Activated CD8-positive, alpha-beta T cell treated with anti-CD3 and anti-CD28 coated beads for 36 hours (primary cell): Measurements from ENCODE around the gene SDK2. TPM values are rescaled to one million over a fixed set of nuclear protein-coding genes. Genes with fewer than 3 reads are reported as not detected.

Source experiments
- ATAC-seq: fragments of 200-7000 bp; cut with Tn5 transposase; one replicate; pipeline ENCODE4 v1.10.0; 2021; ENCODE audit warnings: mild to moderate bottlenecking, moderate library complexity
- CTCF ChIA-PET: fragments of 350-600 bp; sonication (Branson Sonifier 250); formaldehyde crosslinking; loops from one replicate; lab custom pipeline; 2021; ENCODE audit warnings: antibody characterized with exemption; lab: Charles Lee
- POLR2A ChIA-PET: fragments of 350-600 bp; sonication (Branson Sonifier 250); formaldehyde crosslinking; loops from one replicate; lab custom pipeline; 2021; ENCODE audit warnings: antibody characterized with exemption; lab: Charles Lee
- DNase-seq: peaks from one replicate; pipeline ENCODE4 v3.0.0-alpha.2; 2020
- H3K27ac Mint-ChIP-seq: one replicate; pipeline ENCODE4 v1.8.0; 2021; ENCODE audit warnings: mild to moderate bottlenecking, mixed read lengths
- H3K27me3 Mint-ChIP-seq: one replicate; pipeline ENCODE4 v1.8.0; 2021; ENCODE audit warnings: mixed read lengths
- H3K36me3 Mint-ChIP-seq: one replicate; pipeline ENCODE4 v1.8.0; 2021; ENCODE audit warnings: low read depth, mixed read lengths
- H3K4me1 Mint-ChIP-seq: one replicate; pipeline ENCODE4 v1.8.0; 2021; ENCODE audit warnings: low read depth, mixed read lengths
- H3K4me3 Mint-ChIP-seq: one replicate; pipeline ENCODE4 v1.8.0; 2021; ENCODE audit warnings: mild to moderate bottlenecking, moderate library complexity, mixed read lengths
- H3K9me3 Mint-ChIP-seq: one replicate; pipeline ENCODE4 v1.8.0; 2021; ENCODE audit warnings: mixed read lengths
- intact Hi-C: fragments of 100-400 bp; cut with micrococcal nuclease; formaldehyde crosslinking; loops from one replicate; pipeline ENCODE4 v1.10.0; 2022
- total RNA-seq, 2 experiments: library from RNA; stranded (reverse); gene quantifications; one replicate each; pipeline ENCODE4 v1.2.3, GENCODE V29; 2021
- TF ChIP-seq, protein P1 (sequence below): fragments of 200-600 bp; IDR thresholded peaks from one replicate; pipeline ENCODE4 v1.8.0; 2022; ENCODE audit warnings: antibody characterized with exemption, mild to moderate bottlenecking

Gene SDK2
- total RNA-seq, 2 experiments from 2014 or later = 3.2 to 3.3 TPM

DNA sequence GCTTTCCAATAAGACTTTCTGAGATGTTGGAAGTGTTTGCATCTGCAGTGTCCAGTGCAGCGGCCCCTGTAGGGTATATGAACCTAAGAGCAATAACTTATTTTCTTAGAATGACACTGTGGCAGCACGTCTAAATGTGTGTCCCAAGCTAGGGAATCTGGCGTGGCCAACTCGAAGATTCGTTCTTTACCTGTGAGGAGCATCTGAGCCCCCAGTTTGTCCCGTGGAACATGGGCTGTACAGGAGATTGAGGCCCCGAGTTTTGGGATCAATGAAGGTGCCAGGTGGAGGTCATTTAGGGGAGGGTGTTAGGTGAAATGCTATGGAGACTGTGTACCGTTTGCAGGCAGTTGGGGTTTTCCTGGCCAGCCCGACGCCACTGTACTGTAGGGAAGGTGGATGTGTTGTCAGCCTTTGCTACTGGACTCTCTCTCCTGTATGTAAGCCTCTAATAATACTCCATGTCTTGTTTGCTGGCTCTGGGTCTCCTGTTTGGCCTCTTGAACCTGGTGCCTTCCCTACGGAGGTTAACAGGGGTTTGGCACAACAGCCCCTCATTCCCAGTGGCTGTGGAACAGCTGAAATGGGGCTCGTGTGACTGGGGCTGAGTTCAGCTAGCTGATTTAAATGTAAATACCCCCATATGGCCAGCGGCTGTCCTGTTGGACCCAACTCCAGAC is 45.5 kb upstream of the SDK2 start:
- Mint-ChIP-seq H3K4me1 (no peaks in the 10 kb centered on the region), H3K9me3 (no peaks in the 10 kb centered on the region), H3K4me3 (no peak overlapping the region), H3K36me3 (no peaks in the 10 kb centered on the region), H3K27me3 (no peaks in the 10 kb centered on the region), H3K27ac (no peak overlapping the region)
- POLR2A ChIA-PET = no interaction called here
- no peak for ATAC-seq
- TF ChIP-seq, protein P1, sequence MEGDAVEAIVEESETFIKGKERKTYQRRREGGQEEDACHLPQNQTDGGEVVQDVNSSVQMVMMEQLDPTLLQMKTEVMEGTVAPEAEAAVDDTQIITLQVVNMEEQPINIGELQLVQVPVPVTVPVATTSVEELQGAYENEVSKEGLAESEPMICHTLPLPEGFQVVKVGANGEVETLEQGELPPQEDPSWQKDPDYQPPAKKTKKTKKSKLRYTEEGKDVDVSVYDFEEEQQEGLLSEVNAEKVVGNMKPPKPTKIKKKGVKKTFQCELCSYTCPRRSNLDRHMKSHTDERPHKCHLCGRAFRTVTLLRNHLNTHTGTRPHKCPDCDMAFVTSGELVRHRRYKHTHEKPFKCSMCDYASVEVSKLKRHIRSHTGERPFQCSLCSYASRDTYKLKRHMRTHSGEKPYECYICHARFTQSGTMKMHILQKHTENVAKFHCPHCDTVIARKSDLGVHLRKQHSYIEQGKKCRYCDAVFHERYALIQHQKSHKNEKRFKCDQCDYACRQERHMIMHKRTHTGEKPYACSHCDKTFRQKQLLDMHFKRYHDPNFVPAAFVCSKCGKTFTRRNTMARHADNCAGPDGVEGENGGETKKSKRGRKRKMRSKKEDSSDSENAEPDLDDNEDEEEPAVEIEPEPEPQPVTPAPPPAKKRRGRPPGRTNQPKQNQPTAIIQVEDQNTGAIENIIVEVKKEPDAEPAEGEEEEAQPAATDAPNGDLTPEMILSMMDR = no peak
- CTCF ChIA-PET = interaction anchor here (1.4 kb wide), 1 partner anchor 260 kb away, joined by 3 read pairs; no protein-coding TSS in a partner anchor
- intact Hi-C loops = no loop called here
- DNase-seq = no peak

DNA sequence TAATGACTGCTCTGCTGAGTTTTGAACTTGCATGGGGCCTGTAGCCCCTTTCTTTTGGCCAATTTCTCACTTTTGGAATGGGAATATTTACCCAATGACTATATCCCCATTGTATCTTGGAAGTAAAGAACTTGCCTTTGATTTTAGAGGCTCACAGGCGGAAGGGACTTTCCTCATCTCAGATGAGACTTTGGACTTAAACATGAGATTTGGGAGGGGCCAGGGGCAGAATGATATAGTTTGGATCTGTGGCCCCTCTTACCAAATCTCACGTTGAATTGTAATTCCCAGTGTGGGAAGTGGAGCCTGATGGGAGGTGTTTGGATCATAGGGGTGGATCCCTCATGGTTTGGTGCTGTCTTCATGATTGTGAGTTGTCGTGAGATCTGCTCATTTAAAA is 42.7 kb upstream of the SDK2 start:
- ATAC-seq (no peak), DNase-seq (no peak)
- Mint-ChIP-seq H3K27me3 (no peaks in the 10 kb centered on the region), H3K36me3 (no peaks in the 10 kb centered on the region), H3K4me1 (no peaks in the 10 kb centered on the region), H3K27ac (no peak overlapping the region), H3K4me3 (no peak overlapping the region), H3K9me3 (peaks cover 2% of the 10 kb centered on the region)
- TF ChIP-seq, protein P1 = no peak
- POLR2A ChIA-PET = no interaction called here
- intact Hi-C loops = no loop called here
- CTCF ChIA-PET = no interaction called here

DNA sequence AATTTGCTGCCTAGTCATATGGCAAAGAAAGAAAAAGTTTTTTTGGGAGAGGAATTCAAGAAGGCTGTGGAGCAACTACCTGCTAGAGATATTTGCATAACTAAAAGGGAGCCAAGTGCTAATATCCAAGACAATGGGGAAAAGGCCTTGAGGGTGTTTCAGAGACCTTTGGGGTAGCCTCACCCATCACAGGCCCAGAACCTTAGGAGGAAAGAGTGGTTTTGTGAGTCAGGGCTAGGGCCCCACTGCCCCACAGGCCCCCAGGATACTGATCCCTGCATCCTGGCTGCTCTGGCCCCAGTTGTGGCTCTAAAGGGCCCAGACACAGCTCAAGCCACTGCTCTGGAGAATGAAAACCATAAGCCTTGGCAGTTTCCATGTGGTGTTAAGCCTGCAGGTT is 41.9 kb upstream of the SDK2 start:
- ChIA-PET POLR2A (no interaction called here), CTCF (no interaction called here)
- no peak for ATAC-seq
- H3K36me3 Mint-ChIP-seq = peaks cover 4% of the 10 kb centered on the region
- no peaks in the 10 kb centered on the region for H3K4me1 Mint-ChIP-seq
- H3K27me3 Mint-ChIP-seq = no peaks in the 10 kb centered on the region
- TF ChIP-seq, protein P1 = no peak
- H3K9me3 Mint-ChIP-seq = peaks cover 6% of the 10 kb centered on the region
- intact Hi-C loops = no loop called here
- no peak overlapping the region for H3K27ac Mint-ChIP-seq
- DNase-seq = no peak
- no peak overlapping the region for H3K4me3 Mint-ChIP-seq

DNA sequence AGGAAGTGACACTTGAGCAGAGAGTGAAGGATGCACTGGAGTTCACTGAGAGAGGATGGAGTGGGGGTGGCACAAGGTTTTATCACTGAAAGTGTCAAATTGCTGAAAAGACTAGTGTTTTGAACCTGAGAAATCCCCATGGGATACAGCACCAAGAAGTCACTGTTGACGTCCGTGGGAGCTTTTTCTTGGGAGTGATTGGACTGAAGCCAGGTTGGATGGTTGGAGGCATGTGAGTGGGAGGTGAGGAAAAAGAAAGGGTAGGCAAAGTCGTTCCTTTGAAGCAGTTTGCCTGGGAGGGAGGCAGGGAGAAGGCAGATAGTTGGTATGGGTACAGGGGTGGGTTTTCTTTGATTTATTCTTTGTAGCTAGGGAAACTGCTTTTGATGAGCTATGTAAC is 39.9 kb upstream of the SDK2 start:
- peaks cover 4% of the 10 kb centered on the region for H3K36me3 Mint-ChIP-seq
- DNase-seq (no peak), ATAC-seq (no peak)
- no peak overlapping the region for H3K4me3 Mint-ChIP-seq
- no peaks in the 10 kb centered on the region for H3K4me1 Mint-ChIP-seq
- ChIA-PET POLR2A (no interaction called here), CTCF (no interaction called here)
- intact Hi-C loops = no loop called here
- TF ChIP-seq, protein P1 = no peak
- peaks cover 6% of the 10 kb centered on the region for H3K9me3 Mint-ChIP-seq
- H3K27ac Mint-ChIP-seq = no peak overlapping the region
- H3K27me3 Mint-ChIP-seq = no peaks in the 10 kb centered on the region

DNA sequence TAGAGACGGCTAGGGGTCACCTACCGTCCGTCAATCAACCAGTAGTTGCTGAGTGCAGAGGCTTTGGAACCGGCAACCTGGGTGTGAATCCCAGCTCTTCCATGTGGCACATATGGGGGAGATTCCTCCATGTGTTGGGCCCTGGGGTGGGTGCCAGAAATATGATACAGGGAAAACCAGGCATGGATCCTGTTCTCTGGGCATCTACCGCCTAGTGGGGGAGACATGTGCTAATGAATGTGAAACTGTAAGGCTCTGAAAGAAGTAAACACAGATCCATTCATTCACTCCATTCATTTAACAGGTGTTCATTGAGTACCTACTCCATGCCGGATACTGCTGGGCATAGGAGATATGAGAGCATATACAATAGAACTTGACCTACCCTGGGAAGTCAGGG is 39.5 kb upstream of the SDK2 start:
- ATAC-seq = no peak

More for the DNA sequence above, 39.5 kb upstream of the SDK2 start:
- DNase-seq = no peak
- Mint-ChIP-seq H3K9me3 (peaks cover 6% of the 10 kb centered on the region), H3K27me3 (peaks cover 2% of the 10 kb centered on the region), H3K4me1 (no peaks in the 10 kb centered on the region), H3K36me3 (peaks cover 4% of the 10 kb centered on the region), H3K27ac (no peak overlapping the region), H3K4me3 (no peak overlapping the region)
- intact Hi-C loops = no loop called here
- ChIA-PET POLR2A (no interaction called here), CTCF (no interaction called here)
- TF ChIP-seq, protein P1 = no peak
